DOHH2 (cell line): ENCODE measurements around the gene DCHS2.

Experiments
- H3F3A ChIP-seq: fragments of 200-600 bp; sonication (generic), shearing (Covaris generic); 2 replicates; pipeline ENCODE4 v1.6.0; 2016; ENCODE audit warnings: antibody characterized with exemption, mild to moderate bottlenecking; ENCODE audit not compliant: control insufficient read depth, insufficient read depth
- H3K27ac ChIP-seq: fragments of 200-600 bp; sonication (generic); 2 replicates; pipeline ENCODE4 v1.5.1; 2014; ENCODE audit warnings: low read depth, mild to moderate bottlenecking, low read length, moderate library complexity
- H3K27me3 ChIP-seq: fragments of 200-600 bp; sonication (generic); 2 replicates; pipeline ENCODE4 v1.6.1; 2014; ENCODE audit warnings: mild to moderate bottlenecking, low read length, mixed read lengths; ENCODE audit not compliant: control insufficient read depth
- H3K36me3 ChIP-seq: fragments of 200-600 bp; sonication (generic); 2 replicates; pipeline ENCODE4 v1.6.1; 2014; ENCODE audit warnings: mild to moderate bottlenecking, low read length, moderate library complexity, mixed read lengths; ENCODE audit not compliant: control insufficient read depth
- H3K4me1 ChIP-seq: fragments of 200-600 bp; sonication (generic); 2 replicates; pipeline ENCODE4 v1.6.1; 2014; ENCODE audit warnings: mild to moderate bottlenecking, low read length, mixed read lengths; ENCODE audit not compliant: control insufficient read depth
- H3K4me2 ChIP-seq: fragments of 200-600 bp; sonication (generic); 2 replicates; pipeline ENCODE4 v1.6.0; 2014; ENCODE audit warnings: mild to moderate bottlenecking, low read length, moderate library complexity
- H3K4me3 ChIP-seq: fragments of 200-600 bp; sonication (generic); 2 replicates; pipeline ENCODE4 v1.5.1; 2014; ENCODE audit warnings: mild to moderate bottlenecking, low read length, mixed read lengths
- H3K79me2 ChIP-seq: fragments of 200-600 bp; sonication (generic); 2 replicates; pipeline ENCODE4 v1.6.1; 2014; ENCODE audit warnings: mild to moderate bottlenecking, low read length, mixed read lengths; ENCODE audit not compliant: control insufficient read depth
- H3K9me2 ChIP-seq: fragments of 200-600 bp; sonication (generic); replicated peaks from 2 replicates; pipeline ENCODE4 v1.6.1; 2014; ENCODE audit warnings: mild to moderate bottlenecking, low read length, mixed read lengths; ENCODE audit not compliant: control insufficient read depth
- H3K9me3 ChIP-seq: fragments of 200-600 bp; sonication (generic); 2 replicates; pipeline ENCODE4 v1.6.1; 2014; ENCODE audit warnings: antibody characterized with exemption, low read length, mixed read lengths; ENCODE audit not compliant: control insufficient read depth, insufficient read depth
- H4K20me1 ChIP-seq: fragments of 200-600 bp; sonication (generic); 2 replicates; pipeline ENCODE4 v1.6.0; 2014; ENCODE audit warnings: low read depth, mild to moderate bottlenecking, antibody characterized with exemption, low read length, moderate library complexity; ENCODE audit not compliant: control insufficient read depth, insufficient read depth
- CTCF ChIP-seq: fragments of 200-600 bp; sonication (generic); IDR thresholded peaks from one replicate; pipeline ENCODE4 v1.5.1; 2014; ENCODE audit warnings: antibody characterized with exemption, mild to moderate bottlenecking, low read depth, low read length; ENCODE audit not compliant: poor library complexity, severe bottlenecking
- EZH2phosphoT487 ChIP-seq: fragments of 200-600 bp; sonication (generic); IDR thresholded peaks from 2 replicates; pipeline ENCODE4 v1.6.1; 2017; ENCODE audit warnings: borderline replicate concordance, mild to moderate bottlenecking, antibody characterized with exemption, low read length, moderate library complexity, mixed read lengths

DCHS2 gene

GRCh38 chr4:154305616-154306015 lies 186.0 kb downstream of the DCHS2 start:
- TF ChIP-seq CTCF: no peak
- no peak for TF ChIP-seq EZH2phosphoT487
- no peak overlapping the region for H3K27ac ChIP-seq

GRCh38 chr4:154304679-154305078 lies 186.9 kb downstream of the DCHS2 start:
- Histone ChIP-seq H3K27ac (no peak overlapping the region), H3K9me3 (no peaks in the 10 kb centered on the region), H3K27me3 (no peaks in the 10 kb centered on the region), H3F3A (no peaks in the 10 kb centered on the region), H3K79me2 (no peaks in the 10 kb centered on the region), H3K36me3 (no peaks in the 10 kb centered on the region), H4K20me1 (no peaks in the 10 kb centered on the region), H3K4me1 (no peaks in the 10 kb centered on the region), H3K9me2 (no peaks in the 10 kb centered on the region), H3K4me3 (no peak overlapping the region), H3K4me2 (no peak overlapping the region)
- no peak for TF ChIP-seq EZH2phosphoT487
- no peak for TF ChIP-seq CTCF

More at GRCh38 chr4:154305616-154306015, 186.0 kb downstream of the DCHS2 start:
- Histone ChIP-seq H3K9me3 (no peaks in the 10 kb centered on the region), H3K79me2 (no peaks in the 10 kb centered on the region), H4K20me1 (no peaks in the 10 kb centered on the region), H3K4me2 (no peak overlapping the region), H3K4me3 (no peak overlapping the region), H3K9me2 (no peaks in the 10 kb centered on the region), H3K36me3 (no peaks in the 10 kb centered on the region), H3K27me3 (no peaks in the 10 kb centered on the region), H3K4me1 (no peaks in the 10 kb centered on the region), H3F3A (no peaks in the 10 kb centered on the region)

- Histone ChIP-seq H3K4me3 (no peak overlapping the region), H3F3A (no peaks in the 10 kb centered on the region), H3K27me3 (no peaks in the 10 kb centered on the region), H3K9me2 (no peaks in the 10 kb centered on the region), H4K20me1 (no peaks in the 10 kb centered on the region), H3K27ac (no peak overlapping the region), H3K79me2 (no peaks in the 10 kb centered on the region), H3K4me2 (no peak overlapping the region), H3K36me3 (no peaks in the 10 kb centered on the region), H3K9me3 (no peaks in the 10 kb centered on the region), H3K4me1 (no peaks in the 10 kb centered on the region)
- TF ChIP-seq EZH2phosphoT487: no peak
- TF ChIP-seq CTCF: no peak
Observed at GRCh38 chr4:154294652-154295350, 196.8 kb downstream of the DCHS2 start.
